Lower lobe of right lung (tissue), 2 donors: ENCODE data around the gene SYNPO. TPM values are rescaled to one million over a fixed set of nuclear protein-coding genes. Genes with fewer than 3 reads are reported as not detected.
A peak's percentile ranks its signal among the peaks of the same experiment; 100 is the strongest.

Source experiments
- ATAC-seq, 2 donors: fragments of 200-7000 bp; cut with Tn5 transposase; one replicate each; pipeline ENCODE4 v1.9.1; 2020 to 2022; ENCODE audit warnings: mild to moderate bottlenecking in 2 of 2, moderate library complexity in 2 of 2
- DNase-seq: peaks from one replicate; pipeline ENCODE4 v3.0.0-alpha.2; 2020
- H3K27ac ChIP-seq: fragments of 200-600 bp; one replicate; pipeline ENCODE4 v1.8.0; 2022
- H3K27me3 ChIP-seq: fragments of 200-600 bp; one replicate; pipeline ENCODE4 v1.8.0; 2022; ENCODE audit warnings: low read depth
- H3K36me3 ChIP-seq: fragments of 200-600 bp; one replicate; pipeline ENCODE4 v1.8.0; 2022; ENCODE audit warnings: mild to moderate bottlenecking
- H3K4me1 ChIP-seq: fragments of 200-600 bp; one replicate; pipeline ENCODE4 v1.8.0; 2022
- H3K4me3 ChIP-seq: fragments of 200-600 bp; one replicate; pipeline ENCODE4 v1.8.0; 2022; ENCODE audit warnings: mild to moderate bottlenecking
- H3K9me3 ChIP-seq: fragments of 200-600 bp; one replicate; pipeline ENCODE4 v1.8.0; 2022
- intact Hi-C: fragments of 100-400 bp; cut with DNase I; formaldehyde crosslinking; loops from one replicate; pipeline ENCODE4 v1.11.0; 2022
- total RNA-seq: library from RNA; stranded (reverse); fragmentation: NEBNext Ultra II Directional; extraction: Animal tissue kit (Norgen Biotek cat#: 25700); gene quantifications from one replicate; pipeline ENCODE4 v1.2.1, GENCODE V29; 2021
- TF ChIP-seq, protein P1 (sequence below): fragments of 200-600 bp; IDR thresholded peaks from one replicate; pipeline ENCODE4 v1.8.0; 2022; ENCODE audit warnings: antibody characterized with exemption, mild to moderate bottlenecking
- donor health status: DM: no; HTN: yes; CAD: no; lungs with severe emphysema.

The SYNPO gene
- total RNA-seq, 1 donor from 2014 or later = 90.6 TPM

DNA sequence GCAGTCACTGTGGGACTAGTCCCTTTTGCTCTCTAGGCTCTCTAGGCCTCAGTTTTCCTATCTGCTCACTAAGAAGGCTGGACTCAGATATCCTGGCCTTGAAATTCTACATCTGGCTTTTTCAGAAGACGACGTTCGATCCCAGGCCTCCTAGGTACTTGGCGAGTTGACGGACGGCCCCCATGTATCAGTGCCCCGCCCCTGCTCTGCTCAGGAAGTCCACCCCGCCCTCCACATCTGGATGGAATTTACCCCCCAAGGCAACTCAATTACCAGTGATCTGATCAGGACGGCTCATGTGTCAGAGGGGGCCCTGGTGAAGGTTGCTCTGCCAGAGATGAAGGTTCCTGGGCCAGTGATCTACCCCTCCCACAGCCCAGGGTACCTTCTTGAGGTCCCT is 44.1 kb upstream of the SYNPO start:
- H3K4me1 ChIP-seq = peaks cover 65% of the 10 kb centered on the region

DNA sequence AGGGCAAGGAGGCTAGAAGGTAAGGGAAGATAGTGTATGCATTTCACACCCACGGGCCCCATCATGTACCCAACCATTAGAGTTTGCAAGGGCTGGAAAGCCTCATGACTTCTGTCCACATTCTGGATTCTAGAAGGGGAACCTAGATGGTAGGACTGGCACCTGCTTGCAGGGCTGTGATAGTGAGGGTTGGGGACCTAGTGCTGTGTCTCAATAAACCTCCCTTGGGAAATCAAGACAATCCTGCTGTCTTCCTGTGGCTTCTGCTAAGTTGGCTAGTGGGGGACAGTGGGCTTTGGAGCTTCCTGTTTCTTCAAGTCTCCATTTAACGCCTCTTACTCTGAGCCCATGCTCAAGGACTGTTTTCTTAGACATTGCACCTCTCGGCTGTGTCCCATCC is 43.6 kb upstream of the SYNPO start:
- TF ChIP-seq, protein P1, sequence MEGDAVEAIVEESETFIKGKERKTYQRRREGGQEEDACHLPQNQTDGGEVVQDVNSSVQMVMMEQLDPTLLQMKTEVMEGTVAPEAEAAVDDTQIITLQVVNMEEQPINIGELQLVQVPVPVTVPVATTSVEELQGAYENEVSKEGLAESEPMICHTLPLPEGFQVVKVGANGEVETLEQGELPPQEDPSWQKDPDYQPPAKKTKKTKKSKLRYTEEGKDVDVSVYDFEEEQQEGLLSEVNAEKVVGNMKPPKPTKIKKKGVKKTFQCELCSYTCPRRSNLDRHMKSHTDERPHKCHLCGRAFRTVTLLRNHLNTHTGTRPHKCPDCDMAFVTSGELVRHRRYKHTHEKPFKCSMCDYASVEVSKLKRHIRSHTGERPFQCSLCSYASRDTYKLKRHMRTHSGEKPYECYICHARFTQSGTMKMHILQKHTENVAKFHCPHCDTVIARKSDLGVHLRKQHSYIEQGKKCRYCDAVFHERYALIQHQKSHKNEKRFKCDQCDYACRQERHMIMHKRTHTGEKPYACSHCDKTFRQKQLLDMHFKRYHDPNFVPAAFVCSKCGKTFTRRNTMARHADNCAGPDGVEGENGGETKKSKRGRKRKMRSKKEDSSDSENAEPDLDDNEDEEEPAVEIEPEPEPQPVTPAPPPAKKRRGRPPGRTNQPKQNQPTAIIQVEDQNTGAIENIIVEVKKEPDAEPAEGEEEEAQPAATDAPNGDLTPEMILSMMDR = no peak
- peak; percentile 3 for DNase-seq
- H3K27me3 ChIP-seq = no peaks in the 10 kb centered on the region
- intact Hi-C loops = no loop called here
- H3K36me3 ChIP-seq = no peaks in the 10 kb centered on the region
- no peak overlapping the region for H3K4me3 ChIP-seq
- H3K27ac ChIP-seq = no peak overlapping the region
- H3K9me3 ChIP-seq = no peaks in the 10 kb centered on the region
- peaks cover 66% of the 10 kb centered on the region for H3K4me1 ChIP-seq
- ATAC-seq = no peak

More for the DNA sequence above, 44.1 kb upstream of the SYNPO start:
- H3K9me3 ChIP-seq = no peaks in the 10 kb centered on the region
- intact Hi-C loops = no loop called here
- peak overlapping the region; percentile 46 for H3K27ac ChIP-seq
- H3K27me3 ChIP-seq = no peaks in the 10 kb centered on the region
- ATAC-seq = no peak
- DNase-seq = no peak
- H3K36me3 ChIP-seq = no peaks in the 10 kb centered on the region
- TF ChIP-seq, protein P1 = no peak
- no peak overlapping the region for H3K4me3 ChIP-seq

DNA sequence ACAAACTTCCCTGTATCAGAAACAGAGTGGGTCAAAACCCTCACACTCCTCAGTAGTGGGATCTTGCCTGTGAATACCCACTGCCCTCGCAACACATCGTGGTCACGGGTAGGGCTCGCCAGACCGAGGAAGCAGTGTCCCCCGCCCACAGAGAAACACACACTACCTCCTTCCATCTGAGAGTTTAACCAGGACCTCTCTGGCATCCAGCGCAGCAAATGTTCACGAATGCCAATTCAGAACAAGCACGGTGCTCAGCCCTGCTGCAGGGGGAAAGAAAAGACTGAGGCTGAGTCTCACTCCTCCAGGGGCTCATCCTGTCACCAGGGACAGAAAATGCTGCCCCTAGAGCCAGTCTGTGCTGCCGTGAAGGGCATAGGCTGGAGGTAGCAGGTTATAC is 42.5 kb upstream of the SYNPO start:
- Histone ChIP-seq H3K4me3 (no peak overlapping the region), H3K27ac (peak overlapping the region; percentile 41)

DNA sequence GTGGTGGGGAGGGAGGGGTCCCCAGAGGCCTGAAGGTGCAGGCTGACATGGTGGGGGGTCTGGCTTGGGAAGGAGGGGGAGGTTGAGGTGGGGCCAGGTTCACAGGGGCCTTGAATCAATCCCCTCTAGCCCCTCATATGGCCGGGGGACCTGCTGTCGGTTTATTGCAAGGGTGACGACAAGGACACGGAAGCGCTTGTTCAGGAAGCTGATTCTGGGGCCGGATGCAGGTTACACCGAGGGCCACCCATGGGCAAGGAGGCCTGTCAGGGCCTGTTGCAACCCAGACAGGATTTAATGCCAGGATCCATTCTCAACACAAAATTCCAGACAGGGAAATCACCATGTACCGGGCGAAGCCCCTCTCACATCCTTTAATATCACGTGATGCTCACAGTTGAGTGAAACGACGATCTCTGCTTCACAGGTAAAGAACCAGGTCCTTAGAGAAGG is 41.6 kb upstream of the SYNPO start:
- TF ChIP-seq, protein P1 = no peak
- intact Hi-C loops = no loop called here
- peak overlapping the region; percentile 38 for H3K27ac ChIP-seq
- H3K9me3 ChIP-seq = no peaks in the 10 kb centered on the region
- no peaks in the 10 kb centered on the region for H3K27me3 ChIP-seq
- peak; percentile 42 for DNase-seq
- no peak overlapping the region for H3K4me3 ChIP-seq
- H3K36me3 ChIP-seq = no peaks in the 10 kb centered on the region
- ATAC-seq = no peak
- H3K4me1 ChIP-seq = peaks cover 52% of the 10 kb centered on the region

More for the DNA sequence above, 42.5 kb upstream of the SYNPO start:
- Histone ChIP-seq H3K27me3 (no peaks in the 10 kb centered on the region), H3K36me3 (no peaks in the 10 kb centered on the region), H3K9me3 (no peaks in the 10 kb centered on the region), H3K4me1 (peaks cover 60% of the 10 kb centered on the region)
- TF ChIP-seq, protein P1 = no peak
- ATAC-seq (no peak), DNase-seq (peak; percentile 28)
- intact Hi-C loops = no loop called here

DNA sequence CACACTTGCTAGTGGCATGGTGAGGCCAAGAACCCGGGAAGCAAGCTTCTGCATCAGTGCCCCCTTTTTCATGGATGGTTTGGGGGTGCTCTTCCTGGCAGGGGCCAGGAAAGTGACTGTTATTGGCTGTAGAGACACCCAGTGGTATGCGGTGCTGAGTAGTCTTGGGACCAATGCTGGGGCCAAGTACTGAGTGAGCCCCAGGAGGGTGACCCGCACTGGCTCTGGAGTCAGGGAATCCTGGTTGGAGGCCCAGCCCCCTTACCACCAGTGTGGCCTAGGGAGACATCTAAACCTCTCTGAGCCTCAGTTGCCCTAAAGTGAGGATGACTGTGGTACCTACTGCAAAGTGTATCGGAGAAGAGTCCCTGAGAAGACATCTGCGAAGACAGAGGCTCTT is 41.2 kb upstream of the SYNPO start:
- intact Hi-C loops = no loop called here
- peaks cover 47% of the 10 kb centered on the region for H3K4me1 ChIP-seq
- H3K9me3 ChIP-seq = no peaks in the 10 kb centered on the region
- no peak overlapping the region for H3K4me3 ChIP-seq
- peak overlapping the region; percentile 38 for H3K27ac ChIP-seq
- H3K36me3 ChIP-seq = no peaks in the 10 kb centered on the region
- no peaks in the 10 kb centered on the region for H3K27me3 ChIP-seq
- TF ChIP-seq, protein P1 = no peak
- peak in 1 of 2 donors; percentile 5 for ATAC-seq
- DNase-seq = no peak
